CD4-positive, alpha-beta T cell (primary cell): ENCODE data around the gene NR5A2. TPM values are rescaled to one million over a fixed set of nuclear protein-coding genes. Genes with fewer than 3 reads are reported as not detected.

ENCODE experiments used
- ATAC-seq: fragments of 200-7000 bp; cut with Tn5 transposase; one replicate; pipeline ENCODE4 v1.10.0; 2022; ENCODE audit warnings: mild to moderate bottlenecking; ENCODE audit not compliant: poor library complexity
- CTCF ChIA-PET: fragments of 350-600 bp; sonication (Branson Sonifier 250); formaldehyde crosslinking; loops from one replicate; lab custom pipeline; 2021; ENCODE audit warnings: antibody characterized with exemption, inconsistent platforms; lab: Charles Lee
- POLR2A ChIA-PET: fragments of 350-600 bp; sonication (Branson Sonifier 250); formaldehyde crosslinking; loops from one replicate; lab custom pipeline; 2021; ENCODE audit warnings: antibody characterized with exemption, inconsistent platforms; lab: Charles Lee
- DNase-seq, 14 experiments: peaks; one replicate each; pipeline ENCODE4 v3.0.0-alpha.2; 2013 to 2020; ENCODE audit warnings: mixed read lengths in 2 of 14
- H3K27ac ChIP-seq, 2 donors: one replicate each; pipeline versions ENCODE4 v1.5.1 to v1.7.0; 2013; ENCODE audit warnings: low read length in 2 of 2, low read depth in 1 of 2, mild to moderate bottlenecking in 1 of 2
- H3K27me3 ChIP-seq, 2 experiments: 1 replicate in 1 of 2; 2 replicates in 1 of 2; pipeline versions ENCODE4 v1.6.1 to v1.7.0; 2013; ENCODE audit warnings: low read length in 2 of 2, control low read depth in 1 of 2, mild to moderate bottlenecking in 1 of 2, moderate library complexity in 1 of 2; ENCODE audit not compliant: insufficient read depth in 2 of 2, control insufficient read depth in 1 of 2
- H3K36me3 ChIP-seq: one replicate; pipeline ENCODE4 v1.6.1; 2013; ENCODE audit warnings: low read length, control low read depth; ENCODE audit not compliant: insufficient read depth
- H3K4me1 ChIP-seq: one replicate; pipeline ENCODE4 v1.6.1; 2013; ENCODE audit warnings: low read length, control low read depth; ENCODE audit not compliant: insufficient read depth
- H3K4me3 ChIP-seq: one replicate; pipeline ENCODE4 v1.5.1; 2013; ENCODE audit warnings: mild to moderate bottlenecking, low read length, moderate library complexity
- H3K9me3 ChIP-seq, 2 experiments: 1 replicate in 1 of 2; 2 replicates in 1 of 2; pipeline versions ENCODE4 v1.6.1 to v1.7.0; 2013; ENCODE audit warnings: low read length in 2 of 2, mild to moderate bottlenecking in 2 of 2, control low read depth in 1 of 2, moderate library complexity in 1 of 2; ENCODE audit not compliant: control insufficient read depth in 1 of 2, insufficient read depth in 1 of 2
- H3K27ac Mint-ChIP-seq: one replicate; pipeline ENCODE4 v1.8.0; 2020; ENCODE audit warnings: mixed read lengths
- H3K27me3 Mint-ChIP-seq: one replicate; pipeline ENCODE4 v1.8.0; 2021; ENCODE audit warnings: mixed read lengths
- H3K36me3 Mint-ChIP-seq: one replicate; pipeline ENCODE4 v1.8.0; 2021; ENCODE audit warnings: low read depth, mixed read lengths
- H3K4me1 Mint-ChIP-seq: one replicate; pipeline ENCODE4 v1.8.0; 2021; ENCODE audit warnings: low read depth, mixed read lengths
- H3K4me3 Mint-ChIP-seq: one replicate; pipeline ENCODE4 v1.8.0; 2020; ENCODE audit warnings: mild to moderate bottlenecking, mixed read lengths
- H3K9me3 Mint-ChIP-seq: one replicate; pipeline ENCODE4 v1.8.0; 2020; ENCODE audit warnings: mixed read lengths
- intact Hi-C, 2 experiments: fragments of 100-400 bp; cut with DNase I in 1 of 2; cut with micrococcal nuclease in 1 of 2; formaldehyde crosslinking; loops; one replicate each; pipeline versions ENCODE4 v1.15.1 to v1.9.0; 2023 to 2025; cut with DNase I, micrococcal nuclease
- total RNA-seq, 174 experiments: library from RNA in 2 of 174; stranded (reverse) in 2 of 174; gene quantifications; one replicate each; pipeline ENCODE4 v1.2.3 and lab custom pipeline; 2021 to 2026
- TF ChIP-seq, protein P1 (sequence below): fragments of 200-600 bp; IDR thresholded peaks from one replicate; pipeline ENCODE4 v1.8.0; 2022; ENCODE audit warnings: antibody characterized with exemption, mild to moderate bottlenecking

NR5A2 gene
- total RNA-seq, 2 experiments from 2014 or later = not detected

DNA sequence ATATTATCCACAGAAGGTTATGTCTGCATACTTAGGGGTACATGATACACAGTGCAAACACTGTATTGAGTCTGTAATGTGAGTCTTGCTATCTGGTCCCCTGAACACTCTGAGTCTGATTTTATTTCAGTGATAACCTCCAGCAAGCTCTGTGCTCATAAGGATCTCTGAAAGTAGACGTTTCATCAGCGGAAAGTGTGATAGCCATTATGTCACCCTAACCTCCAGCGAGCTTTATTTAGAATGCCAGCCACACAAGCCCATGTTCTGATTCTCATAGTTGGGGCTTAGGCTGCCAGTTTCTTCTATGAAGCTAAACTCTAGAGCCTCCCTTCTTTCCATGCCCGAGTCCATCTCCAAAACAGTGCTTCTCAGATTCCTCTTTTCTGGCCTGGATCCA, 3.3 kb downstream of the NR5A2 start:
- ATAC-seq = no peak
- Histone ChIP-seq H3K27me3 (peaks cover 53 to 78% of the 10 kb centered on the region in 2 experiments), H3K4me3 (no peak overlapping the region), H3K27ac (no peak overlapping the region), H3K9me3 (peaks cover 0 to 16% of the 10 kb centered on the region in 2 experiments), H3K4me1 (peaks cover 19% of the 10 kb centered on the region), H3K36me3 (no peaks in the 10 kb centered on the region)
- TF ChIP-seq, protein P1, sequence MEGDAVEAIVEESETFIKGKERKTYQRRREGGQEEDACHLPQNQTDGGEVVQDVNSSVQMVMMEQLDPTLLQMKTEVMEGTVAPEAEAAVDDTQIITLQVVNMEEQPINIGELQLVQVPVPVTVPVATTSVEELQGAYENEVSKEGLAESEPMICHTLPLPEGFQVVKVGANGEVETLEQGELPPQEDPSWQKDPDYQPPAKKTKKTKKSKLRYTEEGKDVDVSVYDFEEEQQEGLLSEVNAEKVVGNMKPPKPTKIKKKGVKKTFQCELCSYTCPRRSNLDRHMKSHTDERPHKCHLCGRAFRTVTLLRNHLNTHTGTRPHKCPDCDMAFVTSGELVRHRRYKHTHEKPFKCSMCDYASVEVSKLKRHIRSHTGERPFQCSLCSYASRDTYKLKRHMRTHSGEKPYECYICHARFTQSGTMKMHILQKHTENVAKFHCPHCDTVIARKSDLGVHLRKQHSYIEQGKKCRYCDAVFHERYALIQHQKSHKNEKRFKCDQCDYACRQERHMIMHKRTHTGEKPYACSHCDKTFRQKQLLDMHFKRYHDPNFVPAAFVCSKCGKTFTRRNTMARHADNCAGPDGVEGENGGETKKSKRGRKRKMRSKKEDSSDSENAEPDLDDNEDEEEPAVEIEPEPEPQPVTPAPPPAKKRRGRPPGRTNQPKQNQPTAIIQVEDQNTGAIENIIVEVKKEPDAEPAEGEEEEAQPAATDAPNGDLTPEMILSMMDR = no peak
- DNase-seq = no peak
- intact Hi-C loops = no loop called here
- Mint-ChIP-seq H3K27ac (no peak overlapping the region), H3K4me1 (peaks cover 14% of the 10 kb centered on the region), H3K36me3 (no peaks in the 10 kb centered on the region), H3K4me3 (no peak overlapping the region), H3K9me3 (no peaks in the 10 kb centered on the region), H3K27me3 (peaks cover 46% of the 10 kb centered on the region)
- ChIA-PET POLR2A (no interaction called here), CTCF (no interaction called here)

DNA sequence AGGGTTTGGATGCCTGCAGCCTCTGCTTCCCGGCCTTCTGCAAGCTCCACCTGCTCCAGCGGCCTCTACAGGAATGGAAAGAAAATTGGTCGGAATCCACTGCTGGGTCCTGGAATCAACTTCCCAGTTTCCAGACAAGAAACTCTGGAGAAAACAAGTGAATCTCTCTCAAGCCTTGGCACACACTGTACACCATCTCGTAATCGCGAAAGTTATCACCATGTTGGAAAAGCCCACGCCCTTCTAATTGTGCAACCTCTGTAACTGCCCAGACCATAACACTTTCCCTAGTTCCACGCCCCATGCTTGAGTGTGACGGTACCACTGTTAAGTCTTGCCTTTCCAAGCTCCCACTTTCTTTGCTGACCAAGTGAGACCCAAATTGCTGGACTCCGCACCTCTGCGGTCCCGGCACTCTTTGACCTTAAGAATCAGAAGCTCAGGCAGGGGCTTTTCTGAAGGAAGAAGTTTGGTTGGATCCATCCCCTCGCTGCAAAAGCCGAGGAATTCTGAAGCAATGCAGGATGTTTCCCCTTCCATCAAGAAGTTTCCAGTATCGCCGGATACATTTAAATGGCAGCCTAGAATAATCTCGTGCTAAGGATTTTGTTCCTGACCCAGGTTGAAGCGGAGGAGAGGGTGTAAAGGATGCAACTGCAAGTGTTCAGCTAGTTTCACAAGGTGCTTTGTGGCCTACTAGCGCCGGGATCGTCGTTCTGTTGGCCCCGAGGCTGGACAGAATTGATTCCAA, 6.2 kb downstream of the NR5A2 start:
- Histone ChIP-seq H3K27me3 (peaks cover 72 to 87% of the 10 kb centered on the region in 2 experiments), H3K36me3 (no peaks in the 10 kb centered on the region), H3K9me3 (peaks cover 0 to 29% of the 10 kb centered on the region in 2 experiments), H3K4me3 (no peak overlapping the region), H3K4me1 (peaks cover 25% of the 10 kb centered on the region), H3K27ac (no peak overlapping the region)
- H3K9me3 Mint-ChIP-seq = no peaks in the 10 kb centered on the region
- no peak overlapping the region for H3K27ac Mint-ChIP-seq
- peaks cover 35% of the 10 kb centered on the region for H3K4me1 Mint-ChIP-seq
- POLR2A ChIA-PET = no interaction called here
- intact Hi-C loops = no loop called here
- TF ChIP-seq, protein P1 = no peak
- DNase-seq (no peak), ATAC-seq (no peak)
- H3K4me3 Mint-ChIP-seq = no peak overlapping the region
- CTCF ChIA-PET = no interaction called here
- no peaks in the 10 kb centered on the region for H3K36me3 Mint-ChIP-seq
- peaks cover 24% of the 10 kb centered on the region for H3K27me3 Mint-ChIP-seq

DNA sequence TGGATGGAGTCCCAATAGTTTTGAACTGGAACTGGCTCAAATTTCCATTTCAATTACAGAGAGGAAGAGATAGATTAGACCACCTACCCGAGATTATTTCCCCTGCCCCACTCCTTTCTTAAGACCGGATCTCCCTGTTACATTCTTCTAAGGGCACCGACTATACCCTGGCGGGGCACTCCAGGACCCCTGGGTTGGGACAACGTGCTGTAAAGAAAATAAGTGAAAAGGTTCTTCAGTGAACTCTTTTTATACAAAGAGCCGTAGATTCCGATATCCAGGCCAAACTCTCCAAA, 6.7 kb downstream of the NR5A2 start:
- Histone ChIP-seq H3K36me3 (no peaks in the 10 kb centered on the region), H3K4me3 (no peak overlapping the region), H3K4me1 (peaks cover 26% of the 10 kb centered on the region), H3K9me3 (peaks cover 0 to 33% of the 10 kb centered on the region in 2 experiments), H3K27me3 (peaks cover 72 to 87% of the 10 kb centered on the region in 2 experiments), H3K27ac (no peak overlapping the region)
- CTCF ChIA-PET = no interaction called here
- DNase-seq (no peak), ATAC-seq (no peak)
- TF ChIP-seq, protein P1 = no peak
- no peaks in the 10 kb centered on the region for H3K36me3 Mint-ChIP-seq
- intact Hi-C loops = no loop called here
- peaks cover 31% of the 10 kb centered on the region for H3K4me1 Mint-ChIP-seq
- H3K4me3 Mint-ChIP-seq = no peak overlapping the region
- POLR2A ChIA-PET = no interaction called here
- no peak overlapping the region for H3K27ac Mint-ChIP-seq
- no peaks in the 10 kb centered on the region for H3K9me3 Mint-ChIP-seq
- peaks cover 20% of the 10 kb centered on the region for H3K27me3 Mint-ChIP-seq
